GM12878 (cell line): ENCODE measurements around the gene GRB10. TPM values are rescaled to one million over a fixed set of nuclear protein-coding genes. Genes with fewer than 3 reads are reported as not detected.

Experiments used
- ATAC-seq: fragments of 200-7000 bp; cut with Tn5 transposase; 3 replicates; pipeline ENCODE4 v1.9.1; 2020; ENCODE audit warnings: mild to moderate bottlenecking, moderate library complexity
- BruUV-seq: library from RNA; stranded (reverse); fragments of 400-500 nt; replicated peaks from 2 replicates; lab custom pipeline; 2021; lab: Mats Ljungman, UMichigan
- CTCF ChIA-PET: fragments of 300-600 bp; sonication (Branson Sonifier 250); formaldehyde crosslinking; extraction: SDS; loops from one replicate; lab custom pipeline; 2021; ENCODE audit warnings: inconsistent platforms; lab: Yijun Ruan, JAX
- POLR2A ChIA-PET: fragments of 350-600 bp; formaldehyde crosslinking; extraction: SDS; loops from one replicate; lab custom pipeline; 2021; ENCODE audit warnings: inconsistent platforms; lab: Charles Lee
- RAD21 ChIA-PET: fragments of 300-600 bp; sonication (Branson Sonifier 250); formaldehyde crosslinking; loops from one replicate; lab custom pipeline; 2023; ENCODE audit warnings: antibody characterized with exemption; ENCODE audit not compliant: unreplicated experiment; lab: Charles Lee
- SMC1A ChIA-PET: fragments of 300-600 bp; sonication (Branson Sonifier 250); formaldehyde crosslinking; loops from one replicate; lab custom pipeline; 2023; ENCODE audit not compliant: unreplicated experiment, uncharacterized antibody; lab: Charles Lee
- DNase-seq: peaks from one replicate; pipeline ENCODE4 v3.0.0-alpha.2; 2011; ENCODE audit warnings: low read depth, low spot score
- FAIRE-seq: peaks from 3 replicates; lab custom pipeline; 2011; peaks lifted over from hg19 to GRCh38; lab: Jason Lieb, UNC
- H2AFZ ChIP-seq: 2 replicates; pipeline ENCODE4 v1.6.0; 2011; ENCODE audit warnings: low read depth, low read length, control low read depth; ENCODE audit not compliant: control insufficient read depth
- H3K27ac ChIP-seq: 2 replicates; pipeline ENCODE4 v1.5.1; 2011; ENCODE audit warnings: control low read depth; ENCODE audit not compliant: control insufficient read depth, insufficient read depth
- H3K27me3 ChIP-seq, 2 experiments: replicated peaks in 1 of 2; 2 replicates each; pipeline versions ENCODE4 v1.6.0 to v1.6.1; 2011; ENCODE audit warnings: low read length in 1 of 2; ENCODE audit not compliant: control insufficient read depth in 2 of 2, insufficient read depth in 2 of 2
- H3K36me3 ChIP-seq, 2 experiments: 2 replicates each; pipeline ENCODE4 v1.5.1; 2011; ENCODE audit warnings: low read length in 1 of 2; ENCODE audit not compliant: control insufficient read depth in 2 of 2, insufficient read depth in 2 of 2
- H3K4me1 ChIP-seq: 2 replicates; pipeline ENCODE4 v1.6.1; 2011; ENCODE audit warnings: mild to moderate bottlenecking, low read length, moderate library complexity, mixed read lengths; ENCODE audit not compliant: control insufficient read depth, insufficient read depth
- H3K4me2 ChIP-seq: 2 replicates; pipeline ENCODE4 v1.6.0; 2011; ENCODE audit warnings: control low read depth; ENCODE audit not compliant: control insufficient read depth, insufficient read depth
- H3K4me3 ChIP-seq: fragments of 200-600 bp; sonication (generic); 2 replicates; pipeline ENCODE4 v1.5.1; 2016
- H3K79me2 ChIP-seq: 2 replicates; pipeline ENCODE4 v1.6.0; 2011; ENCODE audit warnings: low read length; ENCODE audit not compliant: control insufficient read depth, insufficient read depth
- H3K9ac ChIP-seq: 2 replicates; pipeline ENCODE4 v1.8.0; 2011; ENCODE audit warnings: low read length, control low read depth, mixed read lengths; ENCODE audit not compliant: control insufficient read depth, insufficient read depth
- H3K9me3 ChIP-seq: replicated peaks from 3 replicates; pipeline ENCODE4 v1.5.1; 2011; ENCODE audit warnings: mild to moderate bottlenecking, low read length; ENCODE audit not compliant: control insufficient read depth, insufficient read depth
- H4K20me1 ChIP-seq: 2 replicates; pipeline ENCODE4 v1.6.0; 2011; ENCODE audit not compliant: control insufficient read depth, insufficient read depth
- NFYB ChIP-seq: IDR thresholded peaks from 2 replicates; pipeline ENCODE4 v1.6.1; 2011; ENCODE audit warnings: low read depth, mild to moderate bottlenecking, low read length, improper control_type of control experiment, moderate library complexity; ENCODE audit not compliant: insufficient read depth
- STAT1 ChIP-seq: fragments of 450-650 bp; conservative IDR thresholded peaks from 2 replicates; pipeline ENCODE4 v1.6.1; 2014; ENCODE audit warnings: antibody characterized with exemption, mild to moderate bottlenecking
- WGBS: methylation state at CpG from one replicate; pipeline ENCODE4 v1.1.6; 2016; ENCODE audit warnings: low lambda C conversion rate; ENCODE audit not compliant: insufficient replicate concordance, insufficient coverage; ENCODE audit errors: missing lambda C conversion rate; 5-methylcytosine and 5-hydroxymethylcytosine counted together
- in situ Hi-C: fragments of 300-500 bp; cut with MboI; formaldehyde crosslinking; loops from 9 replicates; pipeline ENCODE4 v1.14.3; 2018; ENCODE audit warnings: mixed read lengths
- intact Hi-C: fragments of 100-400 bp; cut with micrococcal nuclease; formaldehyde crosslinking; loops from one replicate; pipeline ENCODE4 v1.14.2; 2022; ENCODE audit not compliant: unreplicated experiment
- polyA plus RNA-seq, 11 experiments: library from polyadenylated mRNA; depleted of rRNA in 4 of 11; unstranded in 6 of 11; stranded (reverse) in 5 of 11; fragments of >200 nt; fragmentation: Nextera tagmentation in 4 of 11; fragmentation: Illumina TruSeq in 1 of 11; extraction: Ambion mirVana in 4 of 11; extraction: Trizol in 1 of 11; gene quantifications; 1 replicate in 1 of 11; 2 replicates in 10 of 11; pipeline versions ENCODE4 v1.2.1 to v1.2.3, GENCODE V29; 2011 to 2016; ENCODE audit warnings: inconsistent platforms in 2 of 11, missing spikeins in 2 of 11, low read depth in 1 of 11
- total RNA-seq, 4 experiments: library from RNA; depleted of rRNA in 3 of 4; stranded (reverse); fragments of >200 nt in 3 of 4; fragmentation: Illumina TruSeq in 1 of 4; extraction: Trizol in 1 of 4; gene quantifications; 2 replicates each; pipeline versions ENCODE4 v1.2.1 to v1.2.3, GENCODE V29; 2013 to 2021
- TF ChIP-seq, protein P1 (sequence below): fragments of 450-650 bp; IDR thresholded peaks from 2 replicates; pipeline ENCODE4 v1.6.1; 2017; ENCODE audit warnings: mild to moderate bottlenecking, moderate library complexity

Gene GRB10
- total and polyA plus RNA-seq, 10 of the 15 experiments (the other 5 are each of a cell fraction or from before 2014, with no cell fraction given), result 0.04 to 0.33 TPM; not detected in 8

DNA sequence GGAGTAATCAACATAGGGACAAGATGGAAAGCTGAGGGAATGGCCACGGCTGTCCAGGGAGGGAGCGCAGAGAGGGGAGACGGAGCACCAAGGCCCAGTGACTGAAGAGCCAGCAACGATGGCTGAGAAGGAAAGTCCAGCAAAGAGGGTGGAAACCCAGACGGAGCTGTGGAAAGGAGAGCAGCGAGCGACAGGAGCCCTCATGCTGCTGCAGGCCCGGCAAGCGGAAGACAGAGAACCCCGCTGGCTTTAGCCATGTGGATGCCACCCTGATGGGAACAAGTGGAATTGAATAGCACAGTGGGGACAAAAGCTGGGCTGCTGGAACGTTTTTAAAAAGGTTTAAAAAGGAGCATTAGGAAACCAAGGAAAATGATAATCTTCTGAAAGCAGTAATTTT, 134.6 kb downstream of the GRB10 start:
- H3K79me2 ChIP-seq, result no peaks in the 10 kb centered on the region
- no peak for FAIRE-seq
- CTCF ChIA-PET, result interaction anchor here (1.3 kb wide), 1 partner anchor 14 kb away, joined by 3 read pairs; no protein-coding TSS in a partner anchor

More for the DNA sequence above, 134.6 kb downstream of the GRB10 start:
- no peak overlapping the region for H3K4me2 ChIP-seq
- no peak overlapping the region for H3K27ac ChIP-seq
- no peak for DNase-seq
- no peak for ATAC-seq
- no peak overlapping the region for H2AFZ ChIP-seq
- ChIA-PET POLR2A (no interaction called here), SMC1A (no interaction called here), RAD21 (no interaction called here)
- H4K20me1 ChIP-seq, result no peaks in the 10 kb centered on the region
- 62% methylated on average over 11 of the region's 11 CpGs for WGBS
- H3K4me1 ChIP-seq, result no peaks in the 10 kb centered on the region
- H3K36me3 ChIP-seq, result no peaks in the 10 kb centered on the region
- H3K4me3 ChIP-seq, result no peak overlapping the region
- H3K27me3 ChIP-seq, result peaks cover 0 to 3% of the 10 kb centered on the region in 2 experiments; a peak in 1 of 4 replicates
- intact Hi-C loops, result no loop called here
- H3K9ac ChIP-seq, result no peak overlapping the region
- no peaks in the 10 kb centered on the region for H3K9me3 ChIP-seq
- in situ Hi-C loops, result no loop called here
- TF ChIP-seq STAT1 (no peak), NFYB (no peak)
- TF ChIP-seq, protein P1, sequence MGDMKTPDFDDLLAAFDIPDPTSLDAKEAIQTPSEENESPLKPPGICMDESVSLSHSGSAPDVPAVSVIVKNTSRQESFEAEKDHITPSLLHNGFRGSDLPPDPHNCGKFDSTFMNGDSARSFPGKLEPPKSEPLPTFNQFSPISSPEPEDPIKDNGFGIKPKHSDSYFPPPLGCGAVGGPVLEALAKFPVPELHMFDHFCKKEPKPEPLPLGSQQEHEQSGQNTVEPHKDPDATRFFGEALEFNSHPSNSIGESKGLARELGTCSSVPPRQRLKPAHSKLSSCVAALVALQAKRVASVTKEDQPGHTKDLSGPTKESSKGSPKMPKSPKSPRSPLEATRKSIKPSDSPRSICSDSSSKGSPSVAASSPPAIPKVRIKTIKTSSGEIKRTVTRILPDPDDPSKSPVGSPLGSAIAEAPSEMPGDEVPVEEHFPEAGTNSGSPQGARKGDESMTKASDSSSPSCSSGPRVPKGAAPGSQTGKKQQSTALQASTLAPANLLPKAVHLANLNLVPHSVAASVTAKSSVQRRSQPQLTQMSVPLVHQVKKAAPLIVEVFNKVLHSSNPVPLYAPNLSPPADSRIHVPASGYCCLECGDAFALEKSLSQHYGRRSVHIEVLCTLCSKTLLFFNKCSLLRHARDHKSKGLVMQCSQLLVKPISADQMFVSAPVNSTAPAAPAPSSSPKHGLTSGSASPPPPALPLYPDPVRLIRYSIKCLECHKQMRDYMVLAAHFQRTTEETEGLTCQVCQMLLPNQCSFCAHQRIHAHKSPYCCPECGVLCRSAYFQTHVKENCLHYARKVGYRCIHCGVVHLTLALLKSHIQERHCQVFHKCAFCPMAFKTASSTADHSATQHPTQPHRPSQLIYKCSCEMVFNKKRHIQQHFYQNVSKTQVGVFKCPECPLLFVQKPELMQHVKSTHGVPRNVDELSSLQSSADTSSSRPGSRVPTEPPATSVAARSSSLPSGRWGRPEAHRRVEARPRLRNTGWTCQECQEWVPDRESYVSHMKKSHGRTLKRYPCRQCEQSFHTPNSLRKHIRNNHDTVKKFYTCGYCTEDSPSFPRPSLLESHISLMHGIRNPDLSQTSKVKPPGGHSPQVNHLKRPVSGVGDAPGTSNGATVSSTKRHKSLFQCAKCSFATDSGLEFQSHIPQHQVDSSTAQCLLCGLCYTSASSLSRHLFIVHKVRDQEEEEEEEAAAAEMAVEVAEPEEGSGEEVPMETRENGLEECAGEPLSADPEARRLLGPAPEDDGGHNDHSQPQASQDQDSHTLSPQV, result no peak
- BruUV-seq, result no TSS peak
